GM21367 (cell line): Measurements from ENCODE around the gene NEURL1.

Experiments used
- ATAC-seq: cut with Tn5 transposase; IDR thresholded peaks from one replicate; pipeline ENCODE4 v1.9.1; 2021; ENCODE audit not compliant: unreplicated experiment

The NEURL1 gene

GRCh38 chr10:103562383-103562782 lies 68.9 kb downstream of the NEURL1 start:
- ATAC-seq = no peak

GRCh38 chr10:103563231-103564115 lies 70.0 kb downstream of the NEURL1 start:
- no peak for ATAC-seq

GRCh38 chr10:103564116-103564501 lies 70.6 kb downstream of the NEURL1 start:
- no peak for ATAC-seq

- no peak for ATAC-seq
Observed at GRCh38 chr10:103564776-103565520, 71.4 kb downstream of the NEURL1 start.

GRCh38 chr10:103566536-103566935 lies 73.0 kb downstream of the NEURL1 start:
- no peak for ATAC-seq

- no peak for ATAC-seq
Observed at GRCh38 chr10:103568505-103568904, 75.0 kb downstream of the NEURL1 start.

- no peak for ATAC-seq
Observed at GRCh38 chr10:103569896-103570295, 76.4 kb downstream of the NEURL1 start.

- no peak for ATAC-seq
Observed at GRCh38 chr10:103570844-103571655, 77.5 kb downstream of the NEURL1 start.

GRCh38 chr10:103571656-103571975 lies 78.1 kb downstream of the NEURL1 start:
- no peak for ATAC-seq

- ATAC-seq = no peak
Observed at GRCh38 chr10:103572347-103573204, 79.1 kb downstream of the NEURL1 start.

- no peak for ATAC-seq
Observed at GRCh38 chr10:103573205-103573487, 79.6 kb downstream of the NEURL1 start.

- no peak for ATAC-seq
Observed at GRCh38 chr10:103574097-103575061, 80.9 kb downstream of the NEURL1 start.

- no peak for ATAC-seq
Observed at GRCh38 chr10:103575416-103576075, 82.0 kb downstream of the NEURL1 start.

- no peak for ATAC-seq
Observed at GRCh38 chr10:103576076-103576471, 82.6 kb downstream of the NEURL1 start.

- ATAC-seq = no peak
Observed at GRCh38 chr10:103576862-103577261, 83.4 kb downstream of the NEURL1 start.

GRCh38 chr10:103578782-103579382 lies 85.4 kb downstream of the NEURL1 start:
- ATAC-seq = no peak

GRCh38 chr10:103580011-103580410 lies 86.5 kb downstream of the NEURL1 start:
- no peak for ATAC-seq

- ATAC-seq = no peak
Observed at GRCh38 chr10:103580430-103580829, 86.9 kb downstream of the NEURL1 start.

GRCh38 chr10:103581499-103581898 lies 88.0 kb downstream of the NEURL1 start:
- ATAC-seq = no peak
